ENCODE data around the gene BID. TPM values are rescaled to one million over a fixed set of nuclear protein-coding genes. Genes with fewer than 3 reads are reported as not detected.

BID gene
- total and polyA plus RNA-seq, 10 of the 15 experiments (the other 5 are each of a cell fraction or from before 2014, with no cell fraction given), result 7.9 to 241 (median 136) TPM

DNA sequence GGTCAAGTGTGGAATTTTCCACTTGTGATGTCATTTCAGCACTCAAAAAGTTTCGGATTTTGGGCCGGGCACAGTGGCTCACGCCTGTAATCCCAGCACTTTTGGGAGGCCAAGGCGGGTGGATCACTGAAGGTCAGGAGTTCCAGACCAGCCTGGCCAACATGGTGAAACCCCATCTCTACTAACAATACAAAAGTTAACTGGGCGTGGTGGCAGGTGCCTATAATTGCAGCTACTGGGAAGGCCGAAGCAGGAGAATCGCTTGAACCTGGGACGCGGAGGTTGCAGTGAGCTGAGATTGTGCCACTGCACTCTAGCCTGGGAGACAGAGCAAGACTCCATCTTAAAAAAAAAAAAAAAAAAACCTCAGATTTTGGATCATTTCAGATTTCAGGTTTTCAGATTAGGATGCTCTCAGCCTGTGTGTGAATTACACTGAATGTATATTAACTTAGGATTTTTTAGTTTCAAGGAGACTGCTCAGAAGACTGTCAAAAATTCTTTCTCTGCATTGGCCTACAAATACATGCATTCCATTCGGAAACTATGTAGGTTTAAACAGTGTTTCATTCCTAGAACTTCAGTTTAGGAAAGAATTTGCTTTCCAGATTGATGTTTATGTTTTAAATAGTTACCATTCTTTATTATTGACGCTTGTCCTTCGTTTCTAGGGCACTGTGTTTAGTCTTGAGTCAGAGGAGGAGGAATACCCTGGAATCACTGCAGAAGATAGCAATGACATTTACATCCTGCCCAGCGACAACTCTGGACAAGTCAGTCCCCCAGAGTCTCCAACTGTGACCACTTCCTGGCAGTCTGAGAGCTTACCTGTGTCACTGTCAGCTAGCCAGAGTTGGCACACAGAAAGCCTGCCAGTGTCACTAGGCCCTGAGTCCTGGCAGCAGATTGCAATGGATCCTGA lies 48.0 kb downstream of the BID start:
- Histone ChIP-seq H3K4me3 (no peak overlapping the region), H3K9me3 (replicated peaks; ENCODE audit: control insufficient read depth, insufficient read depth, low read length) (no peaks in the 10 kb centered on the region), H3K9ac (ENCODE audit: control insufficient read depth, insufficient read depth, low read length) (no peak overlapping the region), H3K27ac (ENCODE audit: control insufficient read depth, insufficient read depth) (no peak overlapping the region), H3K4me1 (ENCODE audit: control insufficient read depth, insufficient read depth, low read length) (no peaks in the 10 kb centered on the region), H3K27me3 (replicated peaks in 1 of 2; ENCODE audit: control insufficient read depth in 2 of 2, insufficient read depth in 2 of 2, low read length in 1 of 2) (no peaks in the 10 kb centered on the region), H3K79me2 (ENCODE audit: control insufficient read depth, insufficient read depth, low read length) (no peaks in the 10 kb centered on the region), H4K20me1 (ENCODE audit: control insufficient read depth, insufficient read depth) (no peaks in the 10 kb centered on the region; the same call in none of the 2 replicates), H3K36me3 (ENCODE audit: control insufficient read depth in 2 of 2, insufficient read depth in 2 of 2, low read length in 1 of 2) (peaks cover 8 to 9% of the 10 kb centered on the region in 2 experiments; a peak in 3 of 4 replicates), H3K4me2 (ENCODE audit: control insufficient read depth, insufficient read depth) (no peak overlapping the region), H2AFZ (ENCODE audit: control insufficient read depth, low read depth, low read length) (no peak overlapping the region)
- WGBS (ENCODE audit: insufficient coverage, insufficient replicate concordance, low lambda C conversion rate, missing lambda C conversion rate), result 82% methylated on average over 13 of the region's 13 CpGs
- FAIRE-seq, result no peak
- ChIA-PET RAD21 (ENCODE audit: unreplicated experiment) (no interaction called here), POLR2A (no interaction called here), SMC1A (ENCODE audit: uncharacterized antibody, unreplicated experiment) (no interaction called here), CTCF (interaction anchor here (1.8 to 3.0 kb wide), 2 partner anchors 16 to 168 kb away, joined by 4 to 7 read pairs; no protein-coding TSS in a partner anchor)
- intact Hi-C loops (cut with micrococcal nuclease; ENCODE audit: unreplicated experiment) (loop anchor here (5.0 kb wide), 1 partner anchor 169 kb away; no protein-coding TSS in a partner anchor), in situ Hi-C loops (cut with MboI) (no loop called here)
- peak; percentile 42 for ATAC-seq
- no peak for DNase-seq (ENCODE audit: low read depth, low spot score)
- TF ChIP-seq HDGF (IDR thresholded peaks at IDR 0.05) (no peak), SMAD5 (IDR thresholded peaks at IDR 0.05; ENCODE audit: low read depth) (no peak), SREBF2 (IDR thresholded peaks at IDR 0.05; ENCODE audit: low read length) (no peak), NFIC (IDR thresholded peaks at IDR 0.05; ENCODE audit: low read depth, low read length) (no peak), POLR2AphosphoS5 (IDR thresholded peaks at IDR 0.05; ENCODE audit: low read length) (no peak), SP1 (IDR thresholded peaks at IDR 0.05; ENCODE audit: low read depth, low read length) (no peak), EP300 (IDR thresholded peaks at IDR 0.05; ENCODE audit: borderline replicate concordance in 1 of 2, control insufficient read depth in 1 of 2, low read depth in 2 of 2, low read length in 2 of 2) (no peak)
- no TSS peak for BruUV-seq (replicated peaks)

GRCh38 chr22:17725500-17725796 lies 48.8 kb downstream of the BID start:
- Histone ChIP-seq H3K4me3 (no peak overlapping the region), H3K9me3 (replicated peaks; ENCODE audit: control insufficient read depth, insufficient read depth, low read length) (no peaks in the 10 kb centered on the region), H3K27me3 (replicated peaks in 1 of 2; ENCODE audit: control insufficient read depth in 2 of 2, insufficient read depth in 2 of 2, low read length in 1 of 2) (no peaks in the 10 kb centered on the region), H3K79me2 (ENCODE audit: control insufficient read depth, insufficient read depth, low read length) (no peaks in the 10 kb centered on the region), H4K20me1 (ENCODE audit: control insufficient read depth, insufficient read depth) (no peaks in the 10 kb centered on the region; the same call in 1 of the 2 replicates), H3K9ac (ENCODE audit: control insufficient read depth, insufficient read depth, low read length) (no peak overlapping the region), H3K36me3 (ENCODE audit: control insufficient read depth in 2 of 2, insufficient read depth in 2 of 2, low read length in 1 of 2) (peaks cover 8% of the 10 kb centered on the region in 2 experiments; a peak in 3 of 4 replicates), H2AFZ (ENCODE audit: control insufficient read depth, low read depth, low read length) (no peak overlapping the region), H3K27ac (ENCODE audit: control insufficient read depth, insufficient read depth) (no peak overlapping the region), H3K4me1 (ENCODE audit: control insufficient read depth, insufficient read depth, low read length) (no peaks in the 10 kb centered on the region), H3K4me2 (ENCODE audit: control insufficient read depth, insufficient read depth) (no peak overlapping the region)
- in situ Hi-C loops (cut with MboI), result no loop called here
- no peak for FAIRE-seq
- ChIA-PET SMC1A (ENCODE audit: uncharacterized antibody, unreplicated experiment) (no interaction called here), CTCF (interaction anchor here (3.0 kb wide), 1 partner anchor 167 kb away, joined by 7 read pairs; no protein-coding TSS in a partner anchor), POLR2A (no interaction called here), RAD21 (ENCODE audit: unreplicated experiment) (no interaction called here)
- TF ChIP-seq TCF3 (IDR thresholded peaks at IDR 0.05; ENCODE audit: borderline replicate concordance, insufficient read depth, low read depth, low read length), result no peak
- TF ChIP-seq PML (IDR thresholded peaks at IDR 0.05; ENCODE audit: low read length), result no peak
- DNase-seq (ENCODE audit: low read depth, low spot score), result no peak
- BruUV-seq (replicated peaks), result no TSS peak
- intact Hi-C loops (cut with micrococcal nuclease; ENCODE audit: unreplicated experiment), result loop anchor here (5.0 kb wide), 1 partner anchor 168 kb away; no protein-coding TSS in a partner anchor
- no peak for ATAC-seq

Data from GM12878 (cell line).